Activated effector memory CD4-positive, alpha-beta T cell treated with anti-CD3 and anti-CD28 coated beads, Interleukin-2, amount 50 U/mL, for 16 hours (primary cell): ENCODE results near the gene SMG5.
A peak's percentile ranks its signal among the peaks of the same experiment; 100 is the strongest.

ENCODE experiments used
- DNase-seq: peaks from one replicate; pipeline ENCODE4 v3.0.0-alpha.2; 2020

Gene SMG5

DNA sequence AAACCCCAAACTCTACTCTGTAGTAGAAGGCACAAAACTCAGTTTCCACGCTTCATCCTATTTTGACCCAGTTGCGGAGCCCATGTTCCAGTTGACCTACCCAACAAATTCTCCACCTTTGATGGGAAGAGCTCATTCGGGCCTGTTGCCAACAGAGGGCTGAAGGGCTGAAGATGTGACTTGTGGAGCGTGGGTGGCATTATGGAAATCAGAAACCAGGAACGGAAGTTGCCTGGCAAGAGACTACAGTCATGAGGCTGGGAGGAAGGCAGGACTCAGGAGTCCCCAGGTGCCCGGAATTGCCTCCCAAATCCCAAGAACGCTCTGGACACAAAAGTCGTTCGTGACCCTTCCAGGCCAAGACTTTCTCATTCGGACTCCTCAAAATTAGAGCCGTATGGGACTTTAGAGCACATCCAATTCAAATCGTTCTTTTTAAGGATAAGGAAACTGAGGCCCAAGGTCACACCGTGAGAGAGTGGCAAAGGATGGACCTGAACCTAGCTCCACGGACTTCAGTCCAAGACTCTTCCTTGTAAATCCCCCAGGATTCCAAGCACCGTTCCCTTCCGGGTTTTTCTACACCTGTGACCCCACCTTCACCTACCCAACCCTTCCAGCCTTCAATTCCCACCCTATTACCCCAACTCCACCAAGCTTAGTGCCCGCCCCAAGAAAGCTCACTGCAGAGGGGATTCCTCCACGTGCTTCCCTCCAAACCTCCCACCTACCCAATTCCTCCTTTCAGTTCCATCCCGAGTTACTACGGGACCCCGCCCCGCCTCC lies 739 bp downstream of the SMG5 start:
- DNase-seq = peak; percentile 68

DNA sequence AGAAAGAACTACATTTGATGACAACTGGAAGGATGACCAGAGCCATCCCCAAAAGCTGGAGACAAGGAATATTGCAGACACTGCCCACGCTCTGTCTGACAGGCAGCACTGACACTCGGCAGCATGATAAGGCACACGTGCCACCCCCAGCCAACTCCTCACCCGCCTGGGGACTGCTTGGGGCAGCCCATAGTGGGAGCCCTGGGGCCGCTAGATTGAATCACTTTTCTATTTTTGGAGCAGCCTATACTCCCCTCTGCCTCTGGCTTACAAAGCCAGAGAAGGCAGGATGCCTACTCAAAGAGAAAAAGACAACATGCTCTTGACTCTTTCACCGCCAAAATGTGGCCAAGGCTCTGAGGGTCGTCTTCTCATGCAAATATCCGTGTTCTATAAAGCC lies 1.3 kb downstream of the SMG5 start:
- DNase-seq = peak; percentile 78

DNA sequence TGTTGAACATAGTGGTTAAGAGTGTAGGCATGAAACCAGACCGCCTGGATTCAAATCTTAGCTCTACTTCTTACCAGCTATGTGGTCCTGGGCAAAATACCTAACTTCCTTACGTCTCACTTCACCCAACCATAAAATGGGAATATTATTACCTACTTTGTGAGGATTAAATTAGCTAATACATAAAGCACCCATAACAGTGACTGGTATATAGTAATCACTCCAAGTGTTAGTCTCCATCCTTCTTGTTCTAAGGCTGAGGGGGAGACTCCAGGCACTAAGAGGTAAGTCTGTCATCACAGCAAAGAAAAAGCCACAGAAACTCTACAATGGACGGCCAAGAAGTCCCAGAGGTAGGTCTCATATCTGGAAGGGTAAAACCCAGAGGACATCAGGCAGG lies 2.8 kb downstream of the SMG5 start:
- no peak for DNase-seq

DNA sequence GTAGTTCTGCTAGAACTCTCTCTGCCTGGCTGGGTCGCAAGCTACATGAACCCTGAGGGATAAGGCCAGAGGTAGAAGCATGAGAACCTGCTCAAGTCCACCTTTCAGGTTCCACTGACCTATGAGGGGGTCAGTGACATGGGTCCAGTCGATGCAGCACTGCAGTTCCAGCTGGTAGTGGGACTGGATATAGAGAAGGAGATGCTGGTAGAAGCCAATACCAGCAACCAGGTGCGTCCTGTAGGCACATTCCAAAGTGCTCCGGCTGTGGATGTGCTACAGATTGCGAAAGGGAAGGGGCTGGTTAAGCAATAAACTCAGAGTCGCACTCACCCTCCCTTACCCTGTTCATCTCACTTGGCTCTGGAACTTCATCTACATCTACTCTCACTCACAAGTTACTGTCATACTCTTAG lies 5.7 kb downstream of the SMG5 start:
- DNase-seq = no peak

DNA sequence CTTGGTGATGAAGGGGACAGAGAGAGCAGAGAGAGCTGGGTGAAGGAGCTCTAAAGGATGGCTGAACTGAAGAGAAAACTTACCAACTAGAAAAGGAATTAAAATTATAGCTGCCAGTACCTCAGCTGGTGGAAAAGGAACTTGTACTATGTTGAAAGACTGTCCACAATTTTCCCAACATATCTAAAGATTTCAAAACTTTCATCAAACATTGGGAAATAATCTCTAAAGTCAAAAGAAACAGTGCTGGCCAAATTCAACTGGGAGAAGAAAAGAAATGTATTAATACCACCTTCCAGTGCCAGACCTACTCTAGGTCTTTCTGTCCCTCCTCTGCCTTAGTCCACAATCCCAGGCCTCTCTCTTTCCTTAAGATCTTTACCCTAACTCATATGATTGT lies 6.1 kb downstream of the SMG5 start:
- no peak for DNase-seq

DNA sequence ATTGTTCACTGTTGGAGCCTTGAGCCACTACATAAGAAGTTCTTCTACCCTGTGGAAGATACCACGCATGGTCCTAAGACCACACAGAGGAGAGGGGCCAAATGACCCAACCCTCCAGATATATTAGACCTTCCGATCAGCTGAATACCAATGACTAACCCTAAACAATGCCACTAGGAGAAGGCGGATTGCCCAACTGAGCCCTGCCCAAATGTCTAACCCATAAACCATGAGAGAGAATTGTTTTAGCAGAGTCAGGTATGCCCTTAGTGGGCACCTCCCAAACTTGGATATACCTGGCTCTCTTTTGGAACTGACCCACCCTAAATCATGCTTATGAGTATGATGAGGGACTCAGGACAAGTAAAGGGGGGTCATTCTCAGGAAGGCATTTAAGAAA lies 12.3 kb downstream of the SMG5 start:
- no peak for DNase-seq

DNA sequence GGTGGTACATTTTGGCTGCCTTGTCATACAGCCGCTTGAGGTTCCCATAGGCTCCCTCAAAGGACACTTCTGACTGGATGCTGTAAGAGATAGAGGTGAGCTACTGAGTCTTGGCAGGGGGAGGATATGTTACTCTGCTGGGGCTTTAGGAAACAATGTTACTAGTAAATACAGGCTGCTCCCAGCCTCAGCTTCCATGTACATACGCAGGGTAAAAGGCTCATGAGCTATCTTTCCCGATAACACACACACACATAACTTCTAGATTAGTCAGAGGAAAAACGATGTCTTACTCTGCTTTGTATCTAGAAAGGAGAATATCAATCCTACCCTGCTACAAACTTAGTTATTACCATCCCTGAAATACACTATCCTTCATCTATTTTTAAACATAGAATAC lies 14.3 kb downstream of the SMG5 start:
- no peak for DNase-seq

DNA sequence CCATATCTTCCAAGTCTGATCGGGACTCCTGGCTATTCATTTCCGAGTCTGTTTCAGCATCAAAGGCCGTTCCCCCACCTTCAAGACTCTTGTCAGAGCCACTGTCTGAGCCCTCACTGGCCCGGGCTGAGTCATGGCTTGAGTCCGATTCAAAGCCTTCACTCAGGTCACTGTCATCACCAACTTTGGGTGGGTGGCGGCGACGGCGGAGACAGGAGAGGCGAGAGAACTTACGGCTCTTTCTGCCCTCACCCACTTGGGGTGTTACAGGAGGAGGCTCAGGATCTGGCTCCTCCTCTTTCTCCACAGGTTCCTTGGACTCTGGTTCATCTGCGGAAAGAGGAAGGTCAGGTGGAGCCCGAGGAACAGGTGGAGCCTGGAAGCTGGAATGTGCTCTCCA lies 16.6 kb downstream of the SMG5 start:
- DNase-seq = no peak

DNA sequence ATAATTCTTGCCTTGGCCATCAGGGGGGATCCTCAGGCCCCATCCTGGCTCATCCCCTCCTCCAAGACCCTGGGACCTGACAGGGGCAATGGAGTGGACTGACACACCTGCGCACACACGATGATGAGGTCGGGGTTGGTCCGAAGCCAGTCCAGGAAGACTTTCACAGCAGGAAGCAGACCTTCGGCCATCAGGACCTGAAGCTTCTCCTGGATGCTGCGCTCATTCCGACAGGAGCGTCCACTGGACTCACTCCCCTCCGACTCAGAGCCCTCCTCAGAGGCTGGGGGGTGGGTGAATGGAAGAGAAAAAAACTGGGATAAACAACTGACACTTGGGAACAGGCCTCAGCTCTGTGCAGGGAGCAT lies 19.4 kb downstream of the SMG5 start:
- DNase-seq = no peak

DNA sequence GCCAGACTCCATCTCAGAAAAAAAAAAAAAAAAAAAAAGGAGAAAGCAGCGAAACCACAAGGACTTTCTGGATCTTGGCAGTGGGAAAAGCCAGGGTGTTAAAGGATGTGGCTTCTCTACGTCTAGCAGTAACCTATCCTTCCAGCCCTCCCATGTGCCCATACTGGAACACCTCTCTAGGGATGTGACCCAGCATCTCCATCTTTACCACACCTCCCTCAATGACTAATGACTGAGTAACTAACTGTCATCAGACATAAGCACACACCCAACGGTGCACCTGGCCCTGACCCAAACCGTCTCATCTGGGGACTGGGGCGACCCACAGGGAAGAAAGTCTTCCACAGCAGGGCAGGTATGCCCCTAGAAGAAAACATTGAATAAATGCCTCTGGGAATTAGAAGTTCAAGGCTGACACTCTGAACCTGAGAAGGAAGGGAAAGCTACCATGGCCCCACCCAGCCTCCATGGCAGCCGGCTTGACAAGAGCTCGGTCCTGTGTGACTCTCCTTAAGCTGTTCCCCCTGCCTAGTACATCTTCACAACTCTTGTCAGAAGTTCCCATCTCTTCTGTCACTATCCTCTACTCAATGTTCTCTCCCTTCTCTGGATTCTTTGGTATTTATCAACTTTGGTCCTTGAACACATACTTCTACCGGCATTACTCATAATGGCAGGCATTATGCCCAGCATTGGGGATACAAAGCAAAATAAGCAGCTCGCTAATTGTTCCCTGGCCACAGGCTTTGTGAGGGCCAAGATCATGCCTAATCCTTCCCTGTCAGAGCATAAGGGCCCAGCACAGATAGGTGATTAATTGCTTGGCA lies 20.0 kb downstream of the SMG5 start:
- DNase-seq = no peak

DNA sequence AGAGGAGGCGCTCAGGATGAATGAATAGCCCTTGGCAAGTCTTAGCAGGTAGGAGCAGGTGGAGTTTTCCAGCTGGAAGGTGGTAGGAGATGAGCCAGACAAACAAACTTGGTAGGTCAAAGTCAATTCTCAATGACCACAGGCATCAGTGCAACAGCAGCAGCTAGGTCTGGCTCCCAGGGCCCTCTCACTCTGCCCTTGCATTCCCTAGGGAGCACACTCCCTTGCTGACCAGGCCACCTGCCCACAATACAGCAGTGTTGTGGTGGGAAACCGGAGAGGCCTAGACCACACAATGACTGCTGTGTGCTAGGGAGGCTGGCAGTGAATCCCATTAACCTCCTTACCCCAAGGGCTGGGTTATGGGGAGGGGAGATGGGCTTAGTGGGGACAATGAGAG lies 21.7 kb downstream of the SMG5 start:
- no peak for DNase-seq

DNA sequence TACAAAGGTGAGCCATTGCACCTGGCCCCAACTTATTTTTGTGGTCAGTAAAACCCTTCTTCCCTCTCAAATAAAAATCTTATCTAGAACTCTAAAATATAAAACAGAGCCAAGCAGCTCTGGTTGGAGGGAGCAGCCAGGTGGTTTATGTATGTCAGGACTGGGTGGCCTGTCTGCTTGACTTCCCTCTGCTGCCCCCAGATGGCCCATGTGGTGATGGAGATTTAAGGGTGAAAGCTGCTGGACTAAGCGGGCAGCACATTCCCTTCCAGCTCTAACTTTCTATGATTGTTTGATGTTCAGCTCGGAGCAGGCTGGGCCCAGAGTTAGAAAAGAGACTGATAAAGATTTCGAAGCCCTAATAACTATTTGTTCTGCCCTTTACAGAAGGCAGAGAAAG lies 22.8 kb downstream of the SMG5 start:
- no peak for DNase-seq

DNA sequence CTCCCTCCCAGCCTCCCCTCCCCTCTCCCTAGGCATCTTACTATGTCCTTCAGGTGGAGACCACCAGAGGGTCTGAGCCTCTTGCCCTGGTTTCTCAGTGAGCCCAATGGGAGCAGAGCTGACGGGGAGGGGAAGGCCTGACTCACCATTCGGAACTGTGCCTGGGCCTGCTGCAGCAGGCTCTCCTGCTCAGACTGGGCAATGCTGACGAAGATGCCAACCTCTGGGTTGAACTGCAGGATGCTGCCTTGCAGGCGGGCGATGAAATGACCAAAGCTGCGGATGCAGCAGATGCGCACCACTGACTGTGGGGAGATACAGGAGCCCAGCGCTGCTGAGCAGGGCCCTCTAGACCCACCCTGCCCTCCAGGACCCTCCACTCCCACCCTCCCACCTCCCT lies 23.8 kb downstream of the SMG5 start:
- no peak for DNase-seq

DNA sequence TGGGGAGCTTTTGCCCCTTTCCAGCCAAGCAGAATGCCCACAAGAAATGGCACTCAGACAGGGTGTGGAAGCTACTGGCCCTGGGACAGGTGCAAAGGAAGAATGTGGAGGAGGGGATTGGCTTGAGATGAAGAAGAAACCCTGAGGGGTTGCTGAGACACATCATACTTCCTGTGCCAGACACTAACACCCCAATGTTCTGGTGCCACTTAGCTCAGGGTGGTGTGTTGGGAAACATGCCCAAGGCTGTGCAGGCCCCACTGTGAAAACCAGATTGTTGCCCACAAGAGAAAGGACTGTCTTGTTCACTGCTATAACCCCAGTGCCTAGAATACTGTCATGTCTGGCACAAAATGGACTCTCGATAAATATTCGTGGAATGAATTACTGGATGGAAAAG lies 24.9 kb downstream of the SMG5 start:
- no peak for DNase-seq

DNA sequence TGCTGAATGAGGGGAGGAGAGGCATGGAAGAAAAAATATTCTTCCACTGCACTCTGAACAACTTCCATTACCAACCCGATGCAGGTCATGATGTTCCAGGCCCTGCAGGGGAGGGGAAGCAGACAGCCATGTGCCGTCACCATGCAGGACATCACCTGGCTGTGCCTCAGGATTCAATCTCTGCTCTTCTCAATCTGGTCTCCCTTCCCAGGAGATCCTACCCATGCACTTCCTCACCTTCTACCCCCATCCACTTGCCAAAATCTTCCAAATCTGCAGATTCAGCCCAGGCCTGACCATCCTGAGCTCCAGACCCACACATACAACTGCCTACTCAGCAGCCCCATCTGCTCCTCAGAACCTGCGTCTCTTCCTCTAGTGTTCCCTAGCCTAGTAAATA lies 29.0 kb downstream of the SMG5 start:
- DNase-seq = no peak

DNA sequence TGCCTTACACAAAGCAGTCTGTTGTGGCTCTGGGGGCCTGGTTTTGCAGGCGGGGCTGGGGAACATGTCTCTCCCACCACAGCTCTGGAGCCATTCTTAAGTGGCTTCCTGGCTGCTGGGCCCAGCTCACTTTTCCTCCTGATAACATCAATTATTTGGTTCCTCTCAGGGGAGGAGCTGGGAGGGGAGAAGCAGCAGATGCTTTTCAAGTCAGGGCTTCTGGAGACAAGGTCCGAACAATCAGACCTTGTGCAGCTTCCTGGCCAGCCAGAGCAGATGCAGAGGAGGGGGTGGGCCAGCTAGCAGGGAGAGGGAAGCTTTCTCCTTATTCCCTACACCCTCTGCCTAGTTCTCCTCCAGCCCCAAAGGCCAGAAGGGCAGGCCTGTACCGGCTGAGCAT lies 31.1 kb downstream of the SMG5 start:
- no peak for DNase-seq

DNA sequence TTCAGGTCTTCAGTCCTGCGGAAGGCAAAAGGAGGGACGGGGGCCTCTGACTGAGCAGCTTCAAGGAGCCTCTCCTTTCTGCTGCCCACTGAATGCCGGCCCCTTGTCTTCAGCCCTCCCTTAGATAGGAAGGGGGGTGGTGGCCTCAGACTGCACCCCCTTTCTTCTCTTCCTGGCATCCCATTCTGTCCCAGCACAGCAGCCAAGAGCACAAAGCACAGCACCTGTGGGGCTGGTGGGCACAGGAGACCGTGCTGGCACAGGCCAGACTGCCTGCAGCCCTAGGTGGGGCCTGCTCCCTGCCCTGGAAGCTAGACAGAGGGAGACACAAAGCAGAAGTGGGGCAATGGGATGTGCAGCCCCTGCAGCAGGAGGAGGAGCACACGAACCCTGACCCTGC lies 33.0 kb downstream of the SMG5 start:
- DNase-seq = no peak

DNA sequence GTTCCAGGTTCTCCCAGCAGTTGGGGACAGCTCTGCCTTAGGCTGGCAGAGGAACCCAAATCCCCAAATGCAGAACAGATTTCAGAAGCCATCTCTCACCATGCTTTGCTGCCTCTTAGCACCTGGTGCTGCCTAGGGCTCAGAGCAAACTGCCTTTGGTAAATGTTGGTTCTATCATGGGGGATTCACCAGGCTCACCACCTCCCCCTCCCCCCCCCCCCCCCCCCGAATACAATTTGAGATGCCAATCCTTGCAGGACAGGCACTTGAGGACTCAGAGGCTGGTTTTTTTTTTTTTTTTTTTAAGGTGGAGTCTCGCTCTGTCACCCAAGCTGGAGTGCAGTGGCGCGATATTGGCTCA lies 34.3 kb downstream of the SMG5 start:
- no peak for DNase-seq

DNA sequence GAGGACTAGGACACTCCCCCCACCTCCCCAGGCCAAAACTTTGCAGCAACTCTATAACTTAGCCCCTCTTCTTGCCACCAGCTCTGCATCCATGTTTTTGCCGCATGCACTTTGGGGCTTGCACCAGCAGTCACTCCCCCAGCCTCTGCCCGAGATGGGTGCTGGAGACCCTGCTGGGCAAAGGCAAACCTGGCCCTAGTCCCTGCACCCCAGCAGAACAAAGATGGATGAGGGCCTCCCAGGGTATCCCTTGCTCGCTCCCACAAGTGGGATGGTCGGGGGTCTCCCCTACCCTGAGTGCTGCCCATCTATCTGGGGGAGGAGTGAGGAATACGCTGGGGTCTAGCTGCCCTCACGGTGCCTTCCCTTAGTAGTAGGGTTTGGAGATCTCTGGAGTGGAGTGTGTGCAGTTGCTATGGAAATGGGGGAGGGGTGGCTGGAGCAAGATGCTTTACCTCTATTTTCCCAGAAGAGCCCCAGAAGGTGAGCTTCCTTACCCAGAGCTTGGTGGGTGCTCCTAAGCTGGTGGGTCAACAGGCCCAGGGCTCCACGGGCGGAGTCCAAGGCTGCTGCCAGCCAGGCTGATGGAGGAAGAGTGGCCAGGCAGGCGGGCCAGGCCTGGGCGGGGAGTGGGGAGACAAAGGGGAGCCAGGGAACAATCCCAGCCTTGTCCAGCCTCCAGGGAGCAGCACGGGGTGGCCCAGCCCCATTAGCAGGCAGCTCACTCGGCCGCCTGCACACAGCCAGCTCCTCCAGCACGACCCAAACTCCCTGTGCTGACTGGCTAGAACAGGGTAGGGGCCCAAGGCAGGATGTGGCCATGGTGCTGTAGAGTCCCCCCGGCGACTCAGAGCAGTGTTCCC lies 34.9 kb downstream of the SMG5 start, which contains the start of gene PAQR6:
Gene PAQR6 (minus strand): TSS at position 597 of the 863 bp plus-strand sequence. CDS start 1,325 bp downstream, outside the sequence.
- no peak for DNase-seq

DNA sequence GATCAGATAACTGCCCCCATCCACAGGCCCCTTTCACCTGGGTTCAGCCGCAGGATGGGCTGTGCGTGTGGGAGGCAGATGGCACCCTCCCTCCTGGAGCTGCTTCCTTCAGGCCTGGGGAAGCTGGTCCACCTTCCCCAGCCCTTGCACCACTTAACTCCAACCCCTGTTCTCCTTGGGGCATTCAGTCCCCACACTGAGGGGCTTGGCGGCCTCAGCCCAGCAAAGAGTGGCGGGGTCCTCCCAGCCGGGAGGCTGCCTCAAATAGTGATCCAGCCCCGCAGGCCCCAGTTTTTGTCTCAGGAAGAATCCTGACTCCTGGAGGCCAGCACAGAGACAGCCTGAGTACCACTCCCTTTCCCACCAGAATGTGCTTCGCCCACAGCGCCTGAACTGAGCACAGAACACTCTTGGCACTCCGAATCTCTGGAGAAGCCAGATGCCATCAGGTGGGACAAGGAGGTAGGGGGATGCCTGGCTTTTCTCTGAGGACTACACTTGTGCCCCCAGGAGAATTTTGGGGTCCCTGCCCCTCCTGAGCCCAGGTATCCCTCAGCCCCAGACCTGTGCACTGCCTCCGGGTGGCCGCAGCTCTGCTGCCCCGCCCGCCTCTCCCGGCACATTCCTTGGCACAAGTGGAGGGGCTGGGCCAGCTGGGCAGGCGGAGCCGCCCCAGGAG lies 35.7 kb downstream of the SMG5 start:
- DNase-seq = no peak

DNA sequence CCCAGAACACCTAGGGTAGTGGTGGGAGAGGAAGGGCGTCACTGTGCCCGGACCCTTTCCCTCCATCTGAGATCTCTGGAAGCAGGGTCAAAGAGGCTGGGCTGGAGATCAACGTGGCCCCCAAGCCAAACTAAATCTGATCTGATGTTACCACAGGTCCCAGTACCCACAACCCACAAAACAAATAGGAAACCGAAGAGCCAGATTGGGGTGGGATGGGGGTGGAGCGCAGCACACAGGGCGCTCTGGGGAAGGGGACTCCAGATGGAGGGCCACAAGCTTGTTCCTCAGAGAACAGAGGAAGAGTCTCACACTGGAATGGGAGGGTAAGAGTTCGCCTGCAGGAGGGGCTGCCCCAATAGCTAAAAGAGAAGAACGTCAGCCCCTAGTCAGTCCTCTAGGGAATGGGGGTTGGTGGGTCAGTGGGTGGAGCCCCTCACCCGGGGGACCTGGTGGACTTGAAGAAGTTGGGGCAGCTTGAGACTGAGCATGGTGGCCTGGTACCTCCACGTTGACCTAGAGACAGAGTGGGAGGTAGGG lies 36.3 kb downstream of the SMG5 start:
- no peak for DNase-seq

DNA sequence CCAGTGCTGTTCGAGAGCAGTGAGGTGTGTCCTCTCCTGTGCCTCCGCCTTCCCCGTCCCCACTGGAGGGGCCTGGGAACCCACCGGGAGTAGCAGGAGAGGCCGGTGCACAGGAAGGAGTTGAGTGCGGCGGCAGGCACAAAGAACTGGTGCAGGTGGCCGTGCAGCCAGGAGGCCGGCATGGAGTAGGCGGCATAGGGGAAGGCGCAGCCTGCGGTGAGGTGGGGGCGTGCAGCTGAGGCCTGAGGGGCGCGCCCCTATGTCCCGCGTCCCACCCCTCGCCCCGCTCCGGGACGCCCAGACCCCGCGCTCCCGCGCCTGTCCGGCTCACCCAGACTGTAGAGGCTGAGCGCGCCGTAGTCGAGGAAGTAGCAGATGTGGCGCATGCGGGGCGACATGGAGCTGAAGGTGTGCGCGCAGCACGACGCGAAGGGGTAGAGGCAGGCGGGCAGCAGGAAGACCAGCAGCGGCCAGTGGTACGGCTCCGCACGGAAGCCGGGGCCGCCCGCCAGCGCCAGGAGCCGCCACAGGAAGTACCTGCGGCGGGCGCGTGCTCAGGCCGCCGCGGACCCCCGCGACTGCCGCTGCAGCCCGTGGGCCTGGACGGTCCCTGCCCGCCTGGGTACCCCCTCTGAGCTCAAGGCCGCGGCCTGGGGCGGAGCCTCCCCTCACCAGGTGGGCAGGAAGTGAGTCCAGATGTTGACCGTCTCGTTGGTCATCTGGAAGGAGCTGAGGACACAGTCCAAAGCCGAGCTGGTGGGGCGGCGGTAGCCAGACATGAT lies 37.0 kb downstream of the SMG5 start:
- peak; percentile 78 for DNase-seq
